SK-N-SH treated with all-trans-retinoic acid at 6 μM for 48 hours (cell line): ENCODE data around the gene C1orf105.

Experiments
- CREB5 ChIP-seq: fragments of 250-450 bp; sonication (Bioruptor Pico); IDR thresholded peaks from 2 replicates; pipeline ENCODE4 v1.5.1; 2020; ENCODE audit warnings: low read depth, mild to moderate bottlenecking, moderate library complexity
- CSDC2 ChIP-seq: fragments of 250-450 bp; sonication (Bioruptor Pico); IDR thresholded peaks from 2 replicates; pipeline ENCODE4 v1.5.0; 2020; ENCODE audit warnings: mild to moderate bottlenecking, moderate library complexity
- CSRNP3 ChIP-seq: fragments of 250-450 bp; sonication (Bioruptor Pico); IDR thresholded peaks from 2 replicates; pipeline ENCODE4 v1.5.1; 2021; ENCODE audit warnings: mild to moderate bottlenecking, moderate library complexity
- OSR1 ChIP-seq: fragments of 250-450 bp; sonication (Bioruptor Pico); IDR thresholded peaks from 2 replicates; pipeline ENCODE4 v1.8.0; 2022; ENCODE audit warnings: moderate library complexity, mild to moderate bottlenecking, inconsistent platforms
- PATZ1 ChIP-seq: fragments of 250-450 bp; sonication (Bioruptor Pico); IDR thresholded peaks from 2 replicates; pipeline ENCODE4 v1.8.0; 2020; ENCODE audit warnings: mild to moderate bottlenecking, moderate library complexity, borderline replicate concordance
- PPARA ChIP-seq: fragments of 250-450 bp; sonication (Bioruptor Pico); IDR thresholded peaks from 2 replicates; pipeline ENCODE4 v1.5.0; 2020; ENCODE audit warnings: mild to moderate bottlenecking, borderline replicate concordance
- SNAI2 ChIP-seq: fragments of 250-450 bp; sonication (Bioruptor Pico); IDR thresholded peaks from 2 replicates; pipeline ENCODE4 v1.5.0; 2020; ENCODE audit warnings: mild to moderate bottlenecking, moderate library complexity
- TOX ChIP-seq: fragments of 250-450 bp; sonication (Bioruptor Pico); IDR thresholded peaks from 2 replicates; pipeline ENCODE4 v1.8.0; 2021; ENCODE audit warnings: mild to moderate bottlenecking, moderate library complexity, borderline replicate concordance
- TSHZ2 ChIP-seq: fragments of 250-450 bp; sonication (Bioruptor Pico); IDR thresholded peaks from 2 replicates; pipeline ENCODE4 v1.5.0; 2020; ENCODE audit warnings: mild to moderate bottlenecking, moderate library complexity
- ZC3H10 ChIP-seq: fragments of 250-450 bp; sonication (Bioruptor Pico); IDR thresholded peaks from 2 replicates; pipeline ENCODE4 v1.5.1; 2021; ENCODE audit warnings: mild to moderate bottlenecking, moderate library complexity
- ZFP3 ChIP-seq: fragments of 250-450 bp; sonication (Bioruptor Pico); IDR thresholded peaks from 2 replicates; pipeline ENCODE4 v1.5.0; 2020; ENCODE audit warnings: mild to moderate bottlenecking, moderate library complexity
- ZFP30 ChIP-seq: fragments of 450-650 bp; formaldehyde crosslinking; IDR thresholded peaks from 2 replicates; pipeline ENCODE4 v1.5.0; 2022; ENCODE audit warnings: mild to moderate bottlenecking, moderate library complexity
- ZNF565 ChIP-seq: fragments of 450-650 bp; formaldehyde crosslinking; conservative IDR thresholded peaks from 2 replicates; pipeline ENCODE4 v1.5.0; 2020; ENCODE audit warnings: low read depth, mild to moderate bottlenecking, moderate library complexity
- ZNF70 ChIP-seq: fragments of 450-650 bp; formaldehyde crosslinking; IDR thresholded peaks from 2 replicates; pipeline ENCODE4 v1.5.0; 2020; ENCODE audit warnings: mild to moderate bottlenecking, moderate library complexity

- TF ChIP-seq CREB5 (CRISPR knock-in tag) (no peak), TSHZ2 (CRISPR knock-in tag) (no peak), PATZ1 (CRISPR knock-in tag) (no peak), SNAI2 (CRISPR knock-in tag) (no peak), TOX (CRISPR knock-in tag) (no peak), ZFP3 (CRISPR knock-in tag) (no peak), CSRNP3 (CRISPR knock-in tag) (no peak), ZFP30 (no peak), CSDC2 (no peak), ZC3H10 (CRISPR knock-in tag) (no peak), PPARA (CRISPR knock-in tag) (no peak), ZNF565 (no peak), OSR1 (no peak), ZNF70 (CRISPR knock-in tag) (no peak)
These were observed 14.6 kb upstream of the C1orf105 start for GRCh38 chr1:172405912-172406311.
